ENCODE data around the gene CFAP74. TPM values are rescaled to one million over a fixed set of nuclear protein-coding genes. Genes with fewer than 3 reads are reported as not detected.

Gene CFAP74
- polyA plus RNA-seq, 2 of the 4 experiments (the other 2 are of a cell fraction), result 0.03 to 0.04 TPM

DNA sequence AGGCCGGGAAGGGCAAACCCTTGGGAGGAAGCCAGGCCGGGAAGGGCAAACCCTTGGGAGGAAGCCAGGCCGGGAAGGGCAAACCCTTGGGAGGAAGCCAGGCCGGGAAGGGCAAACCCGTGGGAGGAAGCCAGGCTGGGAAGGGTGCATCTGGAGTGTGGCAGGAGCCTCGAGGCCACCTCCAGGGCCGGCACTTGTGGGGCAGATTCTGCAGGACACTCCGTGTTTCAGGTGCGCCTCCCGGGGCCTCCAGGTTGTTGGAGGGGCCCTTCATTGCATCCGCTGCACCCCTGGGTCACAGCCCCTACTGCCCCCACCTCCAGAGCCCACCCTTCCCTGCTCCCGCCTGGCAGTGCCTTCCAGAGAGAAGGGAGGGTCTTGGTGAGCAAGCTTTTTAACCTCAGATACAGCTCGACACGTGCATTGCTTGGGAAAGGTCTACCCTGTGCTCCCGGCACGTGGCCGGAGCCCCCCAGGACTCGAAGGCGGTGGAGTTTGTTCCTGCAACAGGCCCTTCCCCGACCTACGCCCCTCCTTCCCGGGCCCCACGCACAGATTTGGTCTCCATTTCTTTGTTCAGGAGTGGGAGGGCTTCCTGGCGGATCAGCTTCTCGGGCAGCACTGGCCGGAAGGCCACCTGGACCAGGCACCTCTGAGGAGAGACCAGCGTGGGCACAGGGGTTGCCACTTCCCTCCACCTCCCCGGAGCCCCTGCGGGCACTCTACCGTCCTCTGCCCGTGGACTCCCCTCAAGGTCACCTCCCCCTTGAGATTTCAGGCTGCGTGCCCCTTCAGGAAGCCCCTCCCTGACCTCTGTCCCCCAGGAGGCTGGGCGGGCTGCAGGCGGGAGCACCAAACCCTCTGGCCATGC is 75.1 kb downstream of the CFAP74 start (continued):
- no peak for TF ChIP-seq RARB (CRISPR knock-in tag; IDR thresholded peaks at IDR 0.05)
- TF ChIP-seq POLR2AphosphoS2 (conservative IDR thresholded peaks at IDR 0.05; ENCODE audit: low read length), result no peak
- no peak for TF ChIP-seq HOXB13 (CRISPR knock-in tag; IDR thresholded peaks at IDR 0.05; ENCODE audit: low read depth)
- TF ChIP-seq, protein P1, sequence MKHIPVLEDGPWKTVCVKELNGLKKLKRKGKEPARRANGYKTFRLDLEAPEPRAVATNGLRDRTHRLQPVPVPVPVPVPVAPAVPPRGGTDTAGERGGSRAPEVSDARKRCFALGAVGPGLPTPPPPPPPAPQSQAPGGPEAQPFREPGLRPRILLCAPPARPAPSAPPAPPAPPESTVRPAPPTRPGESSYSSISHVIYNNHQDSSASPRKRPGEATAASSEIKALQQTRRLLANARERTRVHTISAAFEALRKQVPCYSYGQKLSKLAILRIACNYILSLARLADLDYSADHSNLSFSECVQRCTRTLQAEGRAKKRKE (CRISPR knock-in tag; IDR thresholded peaks at IDR 0.05; ENCODE audit: low read depth), result no peak

DNA sequence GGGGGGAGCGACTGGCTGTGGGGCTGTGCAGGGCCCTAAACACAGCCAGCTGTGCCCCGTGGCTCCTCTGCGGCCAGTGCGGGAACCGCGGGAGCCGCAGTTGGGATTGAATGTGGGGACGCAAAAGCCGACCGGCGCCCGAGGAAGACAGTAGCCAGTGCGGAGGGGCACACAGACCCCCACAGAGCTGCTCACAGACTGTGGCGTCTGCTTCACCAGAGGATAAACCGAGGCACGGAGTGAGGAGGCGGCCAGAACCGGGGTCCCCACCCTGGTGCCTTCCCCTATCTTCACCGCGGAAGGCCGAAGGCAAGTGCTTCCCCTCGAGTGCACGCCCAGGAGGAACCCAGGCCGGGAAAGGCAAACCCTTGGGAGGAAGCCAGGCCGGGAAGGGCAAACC is 75.8 kb downstream of the CFAP74 start:
- no peak overlapping the region for H3K27ac ChIP-seq
- no peak for TF ChIP-seq HDAC2 (IDR thresholded peaks at IDR 0.05)
- TF ChIP-seq NR3C1 (IDR thresholded peaks at IDR 0.05), result no peak
- TF ChIP-seq, protein P2, sequence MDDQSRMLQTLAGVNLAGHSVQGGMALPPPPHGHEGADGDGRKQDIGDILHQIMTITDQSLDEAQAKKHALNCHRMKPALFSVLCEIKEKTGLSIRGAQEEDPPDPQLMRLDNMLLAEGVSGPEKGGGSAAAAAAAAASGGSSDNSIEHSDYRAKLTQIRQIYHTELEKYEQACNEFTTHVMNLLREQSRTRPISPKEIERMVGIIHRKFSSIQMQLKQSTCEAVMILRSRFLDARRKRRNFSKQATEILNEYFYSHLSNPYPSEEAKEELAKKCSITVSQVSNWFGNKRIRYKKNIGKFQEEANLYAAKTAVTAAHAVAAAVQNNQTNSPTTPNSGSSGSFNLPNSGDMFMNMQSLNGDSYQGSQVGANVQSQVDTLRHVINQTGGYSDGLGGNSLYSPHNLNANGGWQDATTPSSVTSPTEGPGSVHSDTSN (IDR thresholded peaks at IDR 0.05), result no peak
- TF ChIP-seq, protein P3, sequence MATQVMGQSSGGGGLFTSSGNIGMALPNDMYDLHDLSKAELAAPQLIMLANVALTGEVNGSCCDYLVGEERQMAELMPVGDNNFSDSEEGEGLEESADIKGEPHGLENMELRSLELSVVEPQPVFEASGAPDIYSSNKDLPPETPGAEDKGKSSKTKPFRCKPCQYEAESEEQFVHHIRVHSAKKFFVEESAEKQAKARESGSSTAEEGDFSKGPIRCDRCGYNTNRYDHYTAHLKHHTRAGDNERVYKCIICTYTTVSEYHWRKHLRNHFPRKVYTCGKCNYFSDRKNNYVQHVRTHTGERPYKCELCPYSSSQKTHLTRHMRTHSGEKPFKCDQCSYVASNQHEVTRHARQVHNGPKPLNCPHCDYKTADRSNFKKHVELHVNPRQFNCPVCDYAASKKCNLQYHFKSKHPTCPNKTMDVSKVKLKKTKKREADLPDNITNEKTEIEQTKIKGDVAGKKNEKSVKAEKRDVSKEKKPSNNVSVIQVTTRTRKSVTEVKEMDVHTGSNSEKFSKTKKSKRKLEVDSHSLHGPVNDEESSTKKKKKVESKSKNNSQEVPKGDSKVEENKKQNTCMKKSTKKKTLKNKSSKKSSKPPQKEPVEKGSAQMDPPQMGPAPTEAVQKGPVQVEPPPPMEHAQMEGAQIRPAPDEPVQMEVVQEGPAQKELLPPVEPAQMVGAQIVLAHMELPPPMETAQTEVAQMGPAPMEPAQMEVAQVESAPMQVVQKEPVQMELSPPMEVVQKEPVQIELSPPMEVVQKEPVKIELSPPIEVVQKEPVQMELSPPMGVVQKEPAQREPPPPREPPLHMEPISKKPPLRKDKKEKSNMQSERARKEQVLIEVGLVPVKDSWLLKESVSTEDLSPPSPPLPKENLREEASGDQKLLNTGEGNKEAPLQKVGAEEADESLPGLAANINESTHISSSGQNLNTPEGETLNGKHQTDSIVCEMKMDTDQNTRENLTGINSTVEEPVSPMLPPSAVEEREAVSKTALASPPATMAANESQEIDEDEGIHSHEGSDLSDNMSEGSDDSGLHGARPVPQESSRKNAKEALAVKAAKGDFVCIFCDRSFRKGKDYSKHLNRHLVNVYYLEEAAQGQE (IDR thresholded peaks at IDR 0.05), result no peak
- no peak for TF ChIP-seq FOXS1 (CRISPR knock-in tag; IDR thresholded peaks at IDR 0.05)
- TF ChIP-seq ESRRA (IDR thresholded peaks at IDR 0.05; ENCODE audit: borderline replicate concordance, low read length), result no peak
- TF ChIP-seq, protein P4, sequence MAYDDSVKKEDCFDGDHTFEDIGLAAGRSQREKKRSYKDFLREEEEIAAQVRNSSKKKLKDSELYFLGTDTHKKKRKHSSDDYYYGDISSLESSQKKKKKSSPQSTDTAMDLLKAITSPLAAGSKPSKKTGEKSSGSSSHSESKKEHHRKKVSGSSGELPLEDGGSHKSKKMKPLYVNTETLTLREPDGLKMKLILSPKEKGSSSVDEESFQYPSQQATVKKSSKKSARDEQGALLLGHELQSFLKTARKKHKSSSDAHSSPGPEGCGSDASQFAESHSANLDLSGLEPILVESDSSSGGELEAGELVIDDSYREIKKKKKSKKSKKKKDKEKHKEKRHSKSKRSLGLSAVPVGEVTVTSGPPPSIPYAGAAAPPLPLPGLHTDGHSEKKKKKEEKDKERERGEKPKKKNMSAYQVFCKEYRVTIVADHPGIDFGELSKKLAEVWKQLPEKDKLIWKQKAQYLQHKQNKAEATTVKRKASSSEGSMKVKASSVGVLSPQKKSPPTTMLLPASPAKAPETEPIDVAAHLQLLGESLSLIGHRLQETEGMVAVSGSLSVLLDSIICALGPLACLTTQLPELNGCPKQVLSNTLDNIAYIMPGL (CRISPR knock-in tag; IDR thresholded peaks at IDR 0.05; ENCODE audit: borderline replicate concordance), result no peak
- no peak for TF ChIP-seq PHF8 (IDR thresholded peaks at IDR 0.05; ENCODE audit: borderline replicate concordance, low read depth)
- no peak for TF ChIP-seq RARB (CRISPR knock-in tag; IDR thresholded peaks at IDR 0.05)
- no peak for TF ChIP-seq KDM5A (IDR thresholded peaks at IDR 0.05)
- TF ChIP-seq MYC (IDR thresholded peaks at IDR 0.05; ENCODE audit: borderline replicate concordance, low read length), result no peak
- TF ChIP-seq RNF2 (IDR thresholded peaks at IDR 0.05; ENCODE audit: borderline replicate concordance, low read depth), result no peak
- no peak for TF ChIP-seq RAD21 (conservative IDR thresholded peaks at IDR 0.05 in 1 of 2, IDR thresholded peaks at IDR 0.05 in 1 of 2)
- no peak for TF ChIP-seq RCOR1 (IDR thresholded peaks at IDR 0.05; ENCODE audit: low read depth, low read length)
- H3K4me3 ChIP-seq, result no peak overlapping the region
- FAIRE-seq, result no peak
- no peak for DNase-seq (ENCODE audit: low read depth in 1 of 2, low spot score in 1 of 2)
- no peak for ATAC-seq
- no peaks in the 10 kb centered on the region for H3K9me3 ChIP-seq
- CTCF ChIA-PET, result interaction anchor here (1.2 kb wide), 1 partner anchor 17 kb away, joined by 3 read pairs; no protein-coding TSS in a partner anchor
- H3K4me2 ChIP-seq, result no peak overlapping the region
- no peaks in the 10 kb centered on the region for H3K4me1 ChIP-seq
- WGBS (ENCODE audit: missing lambda C conversion rate), result 66% methylated on average over 10 of the region's 25 CpGs
- POLR2A ChIA-PET, result no interaction called here
